ENCODE data around the gene WDR33. TPM values are rescaled to one million over a fixed set of nuclear protein-coding genes. Genes with fewer than 3 reads are reported as not detected.
A peak's percentile ranks its signal among the peaks of the same experiment; 100 is the strongest.

The WDR33 gene
- total RNA-seq, 1 donor from 2014 or later: 41.2 TPM

DNA sequence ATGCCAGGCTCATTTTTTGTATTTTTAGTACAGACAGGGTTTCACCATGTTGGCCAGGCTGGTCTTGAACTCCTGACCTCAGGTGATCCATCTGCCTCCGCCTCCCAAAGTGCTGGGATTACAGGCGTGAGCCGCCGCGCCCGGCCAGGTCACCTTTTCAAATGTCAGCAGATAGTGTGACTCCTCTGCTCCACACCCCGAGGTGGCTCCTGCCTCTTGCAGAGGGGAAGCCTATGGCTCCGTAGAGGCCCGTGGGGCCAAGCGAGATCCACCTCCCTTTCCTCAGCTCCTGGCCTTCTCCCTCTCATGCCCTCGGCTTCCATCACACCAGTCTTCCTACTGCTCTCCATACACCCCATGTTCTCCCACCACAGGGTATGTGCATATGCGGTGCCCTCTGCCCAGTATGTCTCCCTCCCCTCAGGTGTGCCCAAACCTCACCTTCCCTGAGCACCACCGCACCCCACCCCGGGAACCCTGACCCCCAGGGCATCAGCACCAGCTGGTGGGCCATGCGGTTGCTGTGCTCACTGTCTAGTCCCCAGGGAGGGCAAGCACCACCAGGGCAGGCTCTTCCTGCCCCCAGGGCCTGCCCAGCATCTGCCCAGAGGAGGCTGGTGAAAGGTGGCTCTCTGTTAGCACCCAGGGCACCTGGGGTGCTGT is 154.3 kb downstream of the WDR33 start:
- DNase-seq (ENCODE audit: low spot score): no peak

DNA sequence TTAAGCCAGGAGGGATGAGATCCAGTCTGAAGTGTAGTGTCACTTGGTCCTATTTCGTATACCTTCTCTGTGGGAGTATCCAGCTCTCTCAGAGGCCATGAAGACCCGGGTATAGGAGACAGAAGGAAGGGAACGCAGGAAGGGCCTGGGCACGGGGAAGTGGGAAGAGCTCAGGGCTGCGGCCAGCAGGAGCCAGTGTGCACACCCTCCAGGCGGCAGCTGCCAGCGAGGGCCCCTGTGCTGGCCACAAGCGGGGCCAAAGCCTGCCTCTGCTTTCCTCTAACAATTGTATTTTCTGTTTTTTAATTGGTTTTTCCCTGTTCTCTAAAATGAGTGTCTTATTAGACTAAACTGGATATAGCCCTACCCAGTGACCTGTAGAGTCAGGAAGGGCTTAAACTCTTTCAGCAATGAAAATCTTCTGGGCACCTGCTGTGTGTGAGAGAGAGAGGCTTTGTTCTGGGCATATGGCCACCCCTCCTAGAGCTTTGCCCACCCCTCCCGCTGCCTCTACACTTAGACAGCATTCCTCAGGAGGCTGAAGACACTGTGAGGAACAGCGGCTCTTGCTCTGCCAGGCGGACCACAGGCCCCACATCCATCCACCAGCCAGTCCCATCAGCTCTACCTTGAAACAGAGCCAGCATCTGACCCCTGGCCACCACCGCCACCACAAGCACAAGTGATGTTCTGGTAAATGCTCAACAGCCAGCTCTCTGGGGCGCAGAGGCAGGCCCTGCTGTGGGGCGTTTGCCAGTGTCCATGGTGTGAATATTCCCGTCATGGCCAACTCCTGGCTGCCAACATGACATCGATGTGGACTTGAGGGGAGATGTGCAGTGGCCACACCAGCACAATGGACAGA is 155.5 kb downstream of the WDR33 start:
- DNase-seq (ENCODE audit: low spot score): no peak

DNA sequence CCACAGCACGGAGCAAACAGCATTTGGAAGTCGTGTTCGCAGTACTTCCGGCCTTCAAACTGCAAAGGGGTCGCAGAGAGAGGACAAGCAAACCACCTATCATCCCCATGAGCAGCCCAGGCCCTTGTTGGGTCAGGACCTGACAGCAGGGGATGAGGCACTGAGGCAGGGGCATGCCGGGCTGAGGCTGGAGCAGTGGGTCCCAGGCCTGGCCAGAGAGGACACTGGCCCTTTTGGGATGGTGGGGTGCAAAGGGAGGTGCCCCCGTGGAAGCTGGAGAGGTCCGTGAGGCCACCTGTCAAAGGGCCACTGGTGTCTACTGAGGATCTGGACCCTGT is 156.2 kb downstream of the WDR33 start:
- no peak for DNase-seq (ENCODE audit: low spot score)

DNA sequence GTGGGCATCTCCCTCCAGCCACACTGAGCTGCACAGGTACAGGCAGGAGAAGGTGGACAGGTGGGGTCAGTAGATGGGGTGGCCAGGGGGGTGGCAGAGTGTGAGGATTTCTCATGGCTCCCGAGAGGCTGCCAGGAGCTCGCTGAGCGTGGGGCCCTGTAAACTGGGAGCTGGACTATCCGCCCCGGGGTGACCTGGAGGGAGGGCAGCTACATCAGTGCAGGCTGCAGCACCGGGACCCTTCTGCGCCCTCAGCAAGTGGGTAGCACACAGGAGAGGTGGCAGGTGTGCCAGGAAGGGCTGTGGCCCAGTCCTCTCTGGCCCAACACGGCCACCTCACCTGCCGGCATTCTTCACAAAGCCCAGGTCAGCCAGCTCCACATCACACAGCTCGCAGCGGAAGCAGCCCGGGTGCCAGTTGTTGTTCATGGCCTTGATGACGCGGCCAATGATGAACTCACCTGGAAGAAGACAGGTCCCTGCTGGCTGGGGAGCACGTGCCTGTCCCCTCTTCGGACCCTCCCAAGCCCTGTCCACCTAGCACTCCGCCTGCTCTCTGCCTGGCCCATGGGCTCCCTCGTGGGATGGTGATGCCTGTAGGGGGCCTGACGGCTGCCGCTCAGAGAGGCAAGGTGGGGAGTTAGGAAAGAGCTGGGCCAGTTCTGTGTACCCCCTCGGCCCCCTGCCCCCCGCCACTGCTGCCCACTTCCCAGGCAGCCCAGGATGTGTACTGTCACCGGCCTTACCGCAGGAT is 156.7 kb downstream of the WDR33 start:
- DNase-seq (ENCODE audit: low spot score): no peak

DNA sequence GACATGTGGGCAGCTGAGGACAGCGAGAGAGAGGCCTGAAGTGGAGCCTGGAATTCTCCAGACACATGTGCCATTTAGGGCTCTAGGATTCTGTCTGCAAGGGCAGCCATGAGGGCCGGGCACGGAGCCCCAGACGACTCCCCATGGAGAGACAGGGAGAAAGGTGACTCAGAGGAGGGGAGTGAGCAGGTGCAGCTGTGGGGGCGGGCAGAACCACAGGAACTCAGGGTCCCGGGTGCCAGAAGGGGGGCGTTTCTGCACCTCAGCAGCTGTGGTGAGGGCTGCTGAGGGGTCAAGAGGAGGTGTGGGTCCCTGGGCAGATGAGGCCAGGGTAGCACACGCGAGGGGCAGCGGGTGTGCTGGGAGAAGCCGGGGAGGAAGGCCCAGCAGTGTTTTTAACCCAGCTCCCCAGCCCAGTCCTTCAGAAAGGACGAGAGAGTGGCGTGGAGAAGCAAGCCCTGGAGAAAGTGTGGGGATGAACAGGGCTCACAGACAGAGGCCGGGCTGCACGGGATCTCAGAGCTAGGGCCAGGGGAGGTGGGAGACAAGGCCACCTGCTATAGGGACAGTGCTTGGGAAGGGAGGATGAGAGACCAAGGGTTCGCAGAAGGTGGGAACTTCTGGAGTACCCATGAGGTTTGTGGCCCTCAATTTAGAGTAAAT is 157.4 kb downstream of the WDR33 start:
- DNase-seq (ENCODE audit: low spot score): no peak

DNA sequence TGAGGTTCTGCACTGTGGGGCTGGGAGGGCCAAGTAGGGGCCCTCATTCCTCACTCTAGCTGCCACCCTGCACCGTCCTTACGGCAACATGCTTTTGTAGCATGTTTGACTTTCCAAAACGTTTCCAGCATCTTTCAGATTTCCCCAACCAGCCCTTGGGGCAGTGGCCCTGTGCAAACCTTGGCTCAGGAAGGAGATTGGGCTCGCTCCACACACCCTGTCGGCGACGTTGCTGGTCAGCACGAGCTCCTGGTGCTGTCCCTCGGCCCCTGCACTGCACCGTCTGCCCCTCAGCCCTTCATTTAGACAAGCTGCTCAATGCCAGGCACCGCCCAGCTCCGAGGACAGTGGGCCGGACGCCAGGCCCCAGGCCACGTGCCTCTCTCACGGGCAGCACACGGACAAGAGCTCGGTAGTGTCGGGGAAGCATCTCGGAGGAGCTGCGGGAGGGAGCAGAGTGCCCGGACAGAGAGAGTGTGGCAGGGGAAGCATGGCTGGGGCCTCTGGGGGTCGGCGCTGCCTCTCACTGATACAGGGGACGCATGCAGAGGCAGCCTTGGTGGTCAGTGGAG is 158.1 kb downstream of the WDR33 start:
- DNase-seq (ENCODE audit: low spot score): no peak

DNA sequence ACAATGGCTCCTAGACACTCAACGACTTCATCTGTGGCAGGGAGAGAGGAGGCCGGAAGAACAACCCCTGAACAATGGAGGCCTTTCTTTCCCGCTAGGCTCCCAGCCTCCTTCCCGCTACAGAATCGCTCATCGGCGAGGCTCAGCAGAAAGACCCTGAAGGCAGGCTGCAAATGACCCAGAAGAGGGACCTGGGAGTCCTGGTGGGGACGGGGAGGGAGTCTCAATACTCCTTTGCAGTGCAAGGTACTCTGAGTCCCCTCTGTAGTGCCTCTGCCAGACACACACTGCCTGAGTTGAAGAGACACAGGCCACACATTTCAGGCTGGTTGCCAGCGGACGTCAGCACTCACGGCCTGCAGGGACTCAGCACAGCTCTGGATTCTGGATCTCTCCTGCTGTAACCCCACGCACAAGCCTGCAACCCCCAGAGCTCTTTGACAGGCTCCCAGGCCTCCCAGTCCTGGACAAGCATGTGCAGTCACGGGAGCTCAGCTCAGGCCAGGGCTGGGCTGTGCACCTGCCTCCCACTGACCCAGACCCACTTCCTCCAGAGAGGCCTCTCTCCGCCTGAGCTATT is 158.9 kb downstream of the WDR33 start:
- DNase-seq (ENCODE audit: low spot score): peak; percentile 87

DNA sequence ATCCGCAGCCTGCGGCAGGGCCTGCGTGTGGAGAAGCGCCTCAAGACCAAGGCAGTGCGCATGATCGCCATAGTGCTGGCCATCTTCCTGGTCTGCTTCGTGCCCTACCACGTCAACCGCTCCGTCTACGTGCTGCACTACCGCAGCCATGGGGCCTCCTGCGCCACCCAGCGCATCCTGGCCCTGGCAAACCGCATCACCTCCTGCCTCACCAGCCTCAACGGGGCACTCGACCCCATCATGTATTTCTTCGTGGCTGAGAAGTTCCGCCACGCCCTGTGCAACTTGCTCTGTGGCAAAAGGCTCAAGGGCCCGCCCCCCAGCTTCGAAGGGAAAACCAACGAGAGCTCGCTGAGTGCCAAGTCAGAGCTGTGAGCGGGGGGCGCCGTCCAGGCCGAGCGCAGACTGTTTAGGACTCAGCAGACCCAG is 159.6 kb downstream of the WDR33 start:
- no peak for DNase-seq (ENCODE audit: low spot score)

Other genes with a start within 250 kb of the WDR33 start
- gene GPR17, start 165.0 kb downstream of the WDR33 start, total RNA-seq (ENCODE audit: insufficient read depth, low replicate concordance): 0.48 TPM
- gene LIMS2, start 135.6 kb downstream of the WDR33 start, total RNA-seq (ENCODE audit: insufficient read depth, low replicate concordance): 30.6 TPM
- 7.0 TPM for gene SFT2D3, start 109.7 kb downstream of the WDR33 start, total RNA-seq (ENCODE audit: insufficient read depth, low replicate concordance)
- gene POLR2D, start 47.0 kb upstream of the WDR33 start, total RNA-seq (ENCODE audit: insufficient read depth, low replicate concordance): 13.5 TPM
- 11.6 TPM for gene AMMECR1L, start 74.8 kb upstream of the WDR33 start, total RNA-seq (ENCODE audit: insufficient read depth, low replicate concordance)
- 0.72 TPM for gene SAP130, start 216.9 kb upstream of the WDR33 start, total RNA-seq (ENCODE audit: insufficient read depth, low replicate concordance)

Measured in umbilical cord (tissue), 2 donors.